GM12873 (cell line): Measurements from ENCODE around the gene KCTD17.

Experiments
- TF ChIP-seq, protein P1 (sequence below): IDR thresholded peaks from 2 replicates; pipeline ENCODE4 v1.5.1; 2012; ENCODE audit warnings: low read depth, mild to moderate bottlenecking, moderate library complexity, low read length, control low read depth; ENCODE audit not compliant: insufficient read depth; ENCODE audit errors: missing control alignments

KCTD17 gene

DNA sequence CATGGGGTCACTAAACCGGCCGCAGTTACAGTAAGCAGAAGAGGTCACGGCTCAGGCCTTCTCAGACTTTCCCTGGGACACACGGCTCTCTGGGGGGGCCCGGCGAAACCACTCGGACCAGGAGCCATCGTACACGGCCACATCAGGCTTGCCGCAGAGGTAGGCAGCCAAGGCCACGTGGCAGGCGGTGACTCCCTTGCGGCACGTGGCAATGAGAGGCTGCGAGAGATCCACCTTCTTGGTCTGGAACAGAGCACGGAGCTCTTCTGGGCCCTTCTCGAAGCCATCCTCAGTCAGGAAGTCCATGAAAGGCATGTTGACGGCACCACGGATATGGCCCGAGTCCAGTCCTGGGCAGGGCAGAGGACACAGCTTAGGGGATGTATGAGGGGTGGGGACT lies 40.6 kb upstream of the KCTD17 start:
- TF ChIP-seq, protein P1, sequence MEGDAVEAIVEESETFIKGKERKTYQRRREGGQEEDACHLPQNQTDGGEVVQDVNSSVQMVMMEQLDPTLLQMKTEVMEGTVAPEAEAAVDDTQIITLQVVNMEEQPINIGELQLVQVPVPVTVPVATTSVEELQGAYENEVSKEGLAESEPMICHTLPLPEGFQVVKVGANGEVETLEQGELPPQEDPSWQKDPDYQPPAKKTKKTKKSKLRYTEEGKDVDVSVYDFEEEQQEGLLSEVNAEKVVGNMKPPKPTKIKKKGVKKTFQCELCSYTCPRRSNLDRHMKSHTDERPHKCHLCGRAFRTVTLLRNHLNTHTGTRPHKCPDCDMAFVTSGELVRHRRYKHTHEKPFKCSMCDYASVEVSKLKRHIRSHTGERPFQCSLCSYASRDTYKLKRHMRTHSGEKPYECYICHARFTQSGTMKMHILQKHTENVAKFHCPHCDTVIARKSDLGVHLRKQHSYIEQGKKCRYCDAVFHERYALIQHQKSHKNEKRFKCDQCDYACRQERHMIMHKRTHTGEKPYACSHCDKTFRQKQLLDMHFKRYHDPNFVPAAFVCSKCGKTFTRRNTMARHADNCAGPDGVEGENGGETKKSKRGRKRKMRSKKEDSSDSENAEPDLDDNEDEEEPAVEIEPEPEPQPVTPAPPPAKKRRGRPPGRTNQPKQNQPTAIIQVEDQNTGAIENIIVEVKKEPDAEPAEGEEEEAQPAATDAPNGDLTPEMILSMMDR, result no peak

DNA sequence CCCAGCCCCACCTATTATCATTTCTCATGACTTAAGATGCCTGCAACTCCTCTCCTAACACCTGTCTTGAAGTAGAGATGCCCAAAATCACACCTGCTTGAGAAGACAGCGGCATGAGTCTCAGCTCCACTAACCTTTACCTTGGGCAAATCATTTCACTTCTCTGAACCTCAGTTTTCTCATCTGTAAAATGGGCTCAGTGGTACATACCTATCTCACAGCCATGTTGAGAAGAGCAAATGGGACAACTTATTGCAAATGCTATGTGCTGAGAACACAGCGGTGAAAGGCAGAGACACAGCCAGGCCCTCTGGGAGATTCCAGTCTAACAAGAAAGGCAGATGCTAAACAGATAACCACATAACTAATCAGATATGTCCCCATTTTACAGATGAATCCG lies 40.1 kb upstream of the KCTD17 start:
- TF ChIP-seq, protein P1, result no peak

DNA sequence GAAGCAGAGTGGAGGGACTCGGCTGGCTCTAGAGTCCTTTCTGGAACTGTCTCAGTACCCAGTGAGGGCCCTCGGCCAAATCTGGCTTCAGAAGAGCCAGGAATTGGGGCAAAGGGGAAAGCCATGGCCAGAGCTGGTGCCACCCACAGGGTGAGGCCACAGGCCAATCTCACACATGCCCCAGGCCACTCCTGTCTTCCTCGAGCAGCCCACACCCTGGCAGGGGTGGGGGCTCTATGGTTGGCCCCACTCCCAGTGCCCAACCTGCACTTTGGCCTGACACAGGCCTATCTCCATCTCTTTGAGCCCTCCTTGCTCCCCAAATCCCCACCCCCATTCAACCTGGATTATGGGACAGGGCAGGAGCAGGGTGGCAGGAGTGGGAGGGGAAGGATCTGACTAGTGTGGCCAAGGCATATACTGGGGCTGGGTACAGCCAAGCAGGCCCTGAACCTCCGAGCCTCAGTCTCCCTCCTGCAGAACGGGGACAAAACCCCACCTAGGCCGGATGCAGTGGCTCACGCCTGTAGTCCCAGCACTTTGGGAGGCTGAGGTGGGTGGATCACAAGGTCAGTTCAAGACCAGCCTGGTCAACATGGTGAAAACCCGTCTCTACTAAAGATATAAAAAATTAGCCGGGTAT lies 39.2 kb upstream of the KCTD17 start:
- TF ChIP-seq, protein P1, result no peak

DNA sequence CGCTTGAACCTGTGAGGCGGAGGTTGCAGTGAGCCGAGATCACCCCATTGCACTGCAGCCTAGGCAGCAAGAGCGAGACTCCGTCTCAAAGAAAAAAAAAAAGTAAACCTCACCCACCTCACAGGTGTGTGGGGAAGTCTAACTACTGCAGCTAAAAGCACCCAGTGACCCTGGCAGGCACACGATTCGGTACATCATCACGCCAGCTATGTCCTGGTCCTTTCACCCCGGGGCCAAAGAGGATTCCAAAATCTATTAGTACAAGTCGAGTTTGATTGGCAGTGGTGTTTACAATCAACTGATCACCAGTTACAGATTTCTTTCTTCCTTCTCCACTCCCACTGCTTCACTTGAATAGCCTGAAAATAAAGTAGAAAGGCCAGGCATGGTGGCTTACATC lies 38.6 kb upstream of the KCTD17 start:
- TF ChIP-seq, protein P1, result no peak

DNA sequence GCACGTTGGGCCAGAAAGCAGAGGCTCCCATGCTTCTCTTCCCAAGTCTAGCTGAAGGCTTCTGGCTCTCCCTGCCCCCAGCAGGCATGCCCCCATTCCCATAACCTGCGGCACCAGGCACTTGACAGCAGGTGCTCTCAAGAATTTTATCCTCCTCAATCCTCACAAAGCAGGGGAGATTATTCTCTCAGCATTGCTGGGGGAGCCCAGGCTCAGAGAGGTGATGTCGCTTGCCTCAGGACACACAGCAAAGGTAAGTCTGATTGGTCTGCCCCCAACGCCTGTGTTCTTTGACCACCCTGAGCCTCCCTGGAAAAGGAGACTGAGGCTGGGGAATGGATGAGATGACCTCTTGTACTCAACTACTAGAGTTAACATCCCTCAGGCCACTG lies 37.1 kb upstream of the KCTD17 start:
- TF ChIP-seq, protein P1, result no peak

DNA sequence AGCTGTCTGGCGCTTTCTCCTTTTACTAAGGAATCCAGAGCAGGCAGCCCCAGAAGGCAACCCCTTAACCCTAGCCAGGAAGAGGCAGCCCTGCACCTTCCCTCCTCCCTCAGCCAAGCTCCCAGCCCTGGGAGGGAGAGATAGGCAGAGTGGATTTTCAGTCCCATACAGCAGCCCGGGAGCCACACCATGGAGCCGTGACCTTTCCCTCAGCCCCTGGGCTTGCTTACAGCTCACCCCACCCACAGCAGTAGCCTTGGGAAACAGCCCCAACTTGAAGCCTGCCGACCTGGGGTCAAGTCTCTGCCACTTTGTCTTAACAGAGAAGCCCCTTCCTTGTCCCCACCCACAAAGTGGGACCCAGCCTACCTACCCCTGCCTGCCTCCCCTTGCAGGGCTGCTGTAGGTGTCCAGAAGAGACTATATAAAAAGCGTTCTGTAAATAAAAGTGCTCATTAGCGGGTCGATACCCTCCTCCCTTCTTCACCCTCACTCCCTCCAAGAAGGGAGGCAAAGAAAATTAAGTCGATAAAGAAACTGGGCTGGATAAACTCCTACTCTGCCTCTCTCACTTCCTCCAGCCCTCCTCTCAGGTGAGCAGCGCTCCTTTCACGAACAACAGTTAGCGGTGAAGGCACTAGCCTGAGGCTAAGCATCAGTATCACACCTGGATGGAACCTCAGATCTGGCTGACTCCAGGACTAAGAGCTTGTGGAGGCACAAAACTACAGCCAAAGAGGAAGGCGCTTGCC lies 36.5 kb upstream of the KCTD17 start:
- TF ChIP-seq, protein P1, result no peak

DNA sequence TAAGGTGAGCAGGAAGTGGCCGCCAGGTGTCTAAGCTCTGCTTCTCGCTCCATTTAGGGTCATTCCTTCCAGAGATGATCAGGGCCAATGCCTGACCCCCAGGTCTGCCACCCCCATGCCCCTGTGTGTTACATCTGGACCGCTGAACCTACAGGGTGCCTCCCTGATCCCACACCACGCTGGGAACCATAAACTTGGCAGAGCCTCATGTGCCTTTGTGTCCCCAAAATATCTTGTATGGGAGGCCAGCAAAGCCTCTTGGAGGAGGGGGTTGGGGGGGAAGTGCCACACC lies 36.0 kb upstream of the KCTD17 start:
- TF ChIP-seq, protein P1, result no peak
